B cell (primary cell): Measurements from ENCODE around the gene BRIP1. TPM values are rescaled to one million over a fixed set of nuclear protein-coding genes. Genes with fewer than 3 reads are reported as not detected.

Experiments used
- ATAC-seq: fragments of 200-7000 bp; cut with Tn5 transposase; one replicate; pipeline ENCODE4 v1.10.0; 2021; ENCODE audit warnings: low read depth, mild to moderate bottlenecking, moderate number of reproducible peaks, moderate library complexity
- CTCF ChIA-PET: fragments of 350-600 bp; sonication (Branson Sonifier 250); formaldehyde crosslinking; loops from one replicate; lab custom pipeline; 2021; ENCODE audit warnings: antibody characterized with exemption, inconsistent platforms; lab: Charles Lee
- POLR2A ChIA-PET: fragments of 350-600 bp; sonication (Branson Sonifier 250); formaldehyde crosslinking; loops from one replicate; lab custom pipeline; 2021; ENCODE audit warnings: antibody characterized with exemption; lab: Charles Lee
- DNase-seq: peaks from one replicate; pipeline ENCODE4 v3.0.0; 2013
- H2AFZ ChIP-seq: 2 replicates; pipeline ENCODE4 v1.6.1; 2012; ENCODE audit warnings: mild to moderate bottlenecking, low read depth, low read length; ENCODE audit not compliant: insufficient read depth, poor library complexity, severe bottlenecking
- H3K27ac ChIP-seq, 2 donors: 1 replicate in 1 of 2; 2 replicates in 1 of 2; pipeline ENCODE4 v1.5.1; 2012 to 2013; ENCODE audit warnings: low read length in 2 of 2, mild to moderate bottlenecking in 2 of 2, moderate library complexity in 1 of 2
- H3K27me3 ChIP-seq, 4 experiments: fragments of 200-600 bp in 1 of 4; sonication (generic) in 1 of 4; replicated peaks in 1 of 4; 1 replicate in 2 of 4; 2 replicates in 2 of 4; pipeline versions ENCODE4 v1.6.1 to v1.7.0; 2013 to 2016; ENCODE audit warnings: low read length in 3 of 4, mild to moderate bottlenecking in 2 of 4, mixed read lengths in 1 of 4, moderate library complexity in 1 of 4; ENCODE audit not compliant: insufficient read depth in 4 of 4, control insufficient read depth in 3 of 4; ENCODE audit errors: control extremely low read depth in 1 of 4
- H3K36me3 ChIP-seq, 2 experiments: replicated peaks in 1 of 2; 1 replicate in 1 of 2; 2 replicates in 1 of 2; pipeline versions ENCODE4 v1.6.1 to v1.7.1; 2013; ENCODE audit warnings: low read length in 1 of 2; ENCODE audit not compliant: insufficient read depth in 2 of 2, control insufficient read depth in 1 of 2; ENCODE audit errors: control extremely low read depth in 1 of 2, extremely low read depth in 1 of 2
- H3K4me1 ChIP-seq, 2 donors: fragments of 200-600 bp in 1 of 2; sonication (generic) in 1 of 2; 1 replicate in 1 of 2; 2 replicates in 1 of 2; pipeline versions ENCODE4 v1.5.1 to v1.6.1; 2013 to 2017; ENCODE audit warnings: low read length in 2 of 2; ENCODE audit not compliant: control insufficient read depth in 2 of 2, insufficient read depth in 2 of 2
- H3K4me2 ChIP-seq: replicated peaks from 2 replicates; pipeline ENCODE3; 2012; ENCODE audit warnings: mild to moderate bottlenecking, low read depth, low read length; ENCODE audit not compliant: poor library complexity, severe bottlenecking
- H3K4me3 ChIP-seq, 5 experiments: fragments of 200-600 bp in 1 of 5; sonication (generic) in 1 of 5; 1 replicate in 3 of 5; 2 replicates in 2 of 5; pipeline versions ENCODE4 v1.5.1 to v1.7.0; 2011 to 2016; ENCODE audit warnings: low read length in 4 of 5, mild to moderate bottlenecking in 4 of 5, low read depth in 2 of 5, control low read depth in 1 of 5, moderate library complexity in 1 of 5; ENCODE audit not compliant: insufficient read depth in 1 of 5; ENCODE audit errors: control extremely low read depth in 1 of 5, extremely low read depth in 1 of 5
- H3K79me2 ChIP-seq: fragments of 200-600 bp; sonication (generic); one replicate; pipeline ENCODE4 v1.6.0; 2016; ENCODE audit warnings: low read length; ENCODE audit not compliant: control insufficient read depth, insufficient read depth
- H3K9ac ChIP-seq: fragments of 200-600 bp; sonication (generic); 2 replicates; pipeline ENCODE4 v1.6.1; 2017; ENCODE audit warnings: mild to moderate bottlenecking, low read length, moderate library complexity
- H3K9me3 ChIP-seq, 3 donors: one replicate each; pipeline versions ENCODE4 v1.6.1 to v1.7.1; 2013; ENCODE audit warnings: low read length in 2 of 3; ENCODE audit not compliant: control insufficient read depth in 2 of 3, insufficient read depth in 1 of 3; ENCODE audit errors: control extremely low read depth in 1 of 3
- H4K20me1 ChIP-seq: 2 replicates; pipeline ENCODE4 v1.6.0; 2012; ENCODE audit warnings: mild to moderate bottlenecking, low read length; ENCODE audit not compliant: insufficient read depth, control insufficient read depth, poor library complexity, severe bottlenecking
- H3K27ac Mint-ChIP-seq: one replicate; pipeline ENCODE4 v1.8.0; 2021; ENCODE audit warnings: mixed read lengths
- H3K27me3 Mint-ChIP-seq: one replicate; pipeline ENCODE4 v1.8.0; 2021; ENCODE audit warnings: mixed read lengths
- H3K4me1 Mint-ChIP-seq: one replicate; pipeline ENCODE4 v1.8.0; 2021; ENCODE audit warnings: mixed read lengths
- H3K4me3 Mint-ChIP-seq: one replicate; pipeline ENCODE4 v1.8.0; 2021; ENCODE audit warnings: mixed read lengths
- H3K9me3 Mint-ChIP-seq: one replicate; pipeline ENCODE4 v1.8.0; 2022; ENCODE audit warnings: mixed read lengths; ENCODE audit not compliant: insufficient read depth
- CTCF ChIP-seq: fragments of 200-600 bp; IDR thresholded peaks from one replicate; pipeline ENCODE4 v1.8.0; 2022; ENCODE audit warnings: antibody characterized with exemption, mild to moderate bottlenecking
- EZH2 ChIP-seq: IDR thresholded peaks from 2 replicates; pipeline ENCODE4 v1.6.1; 2012; ENCODE audit warnings: borderline replicate concordance, low read depth, mild to moderate bottlenecking, moderate library complexity, low read length; ENCODE audit not compliant: insufficient read depth, poor library complexity, severe bottlenecking
- WGBS: methylation state at CpG from one replicate; pipeline ENCODE4 v1.1.5; 2013; ENCODE audit warnings: missing lambda C conversion rate; ENCODE audit not compliant: insufficient coverage; 5-methylcytosine and 5-hydroxymethylcytosine counted together
- intact Hi-C: fragments of 100-400 bp; cut with micrococcal nuclease; formaldehyde crosslinking; loops from one replicate; pipeline ENCODE4 v1.10.0; 2022
- polyA plus RNA-seq: library from polyadenylated mRNA; depleted of rRNA; stranded (reverse); fragments of >200 nt; gene quantifications from 2 replicates; pipeline ENCODE4 v1.2.3, GENCODE V29; 2012
- total RNA-seq, 2 donors: library from RNA; stranded (reverse); fragments of 120-200 nt in 1 of 2; gene quantifications; 1 replicate in 1 of 2; 2 replicates in 1 of 2; pipeline versions ENCODE4 v1.2.3 to v1.2.4, GENCODE V29; 2013 to 2022

Gene BRIP1
- total and polyA plus RNA-seq, 2 donors (not counting 1 experiment from before 2014, with no cell fraction given) = 0.89 to 2.4 TPM

DNA sequence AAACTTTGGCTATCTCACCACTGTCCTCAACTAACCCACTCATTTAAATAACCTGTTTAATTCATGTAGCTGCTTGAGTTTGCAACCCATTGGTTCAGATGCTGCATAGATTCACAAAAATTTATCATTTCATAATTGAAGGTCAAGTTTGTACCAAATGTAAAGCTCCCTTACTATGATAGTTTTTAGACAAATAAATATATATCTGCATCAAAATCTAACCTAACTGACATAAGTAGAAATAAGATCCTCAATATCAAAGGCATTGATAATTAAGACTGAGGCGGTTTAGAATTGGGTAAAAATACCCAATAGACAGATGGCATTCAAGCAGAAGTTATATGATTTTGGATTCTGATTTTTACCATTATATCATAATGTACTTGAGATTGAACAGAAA lies 139.4 kb downstream of the BRIP1 start:
- intact Hi-C loops = no loop called here
- no peaks in the 10 kb centered on the region for H3K9me3 Mint-ChIP-seq
- WGBS = no CpG with 5 or more reads among the region's 1 CpG

GRCh38 chr17:61723183-61723582 lies 140.1 kb downstream of the BRIP1 start:
- Histone ChIP-seq H3K4me1 (no peaks in the 10 kb centered on the region), H3K27me3 (no peaks in the 10 kb centered on the region), H3K27ac (no peak overlapping the region), H3K36me3 (no peaks in the 10 kb centered on the region), H3K4me3 (no peak overlapping the region), H3K4me2 (no peak overlapping the region), H3K9ac (no peak overlapping the region), H2AFZ (no peak overlapping the region), H4K20me1 (no peaks in the 10 kb centered on the region), H3K79me2 (no peaks in the 10 kb centered on the region), H3K9me3 (peaks cover 2 to 3% (median 2%) of the 10 kb centered on the region in 3 donors)
- intact Hi-C loops = no loop called here
- ATAC-seq = no peak
- Mint-ChIP-seq H3K9me3 (peaks cover 4% of the 10 kb centered on the region), H3K4me3 (no peak overlapping the region), H3K27me3 (no peaks in the 10 kb centered on the region), H3K4me1 (no peaks in the 10 kb centered on the region), H3K27ac (no peak overlapping the region)
- TF ChIP-seq CTCF (no peak), EZH2 (no peak)
- POLR2A ChIA-PET = interaction anchor here (0.6 kb wide), 1 partner anchor 34 kb away, joined by 3 read pairs; no protein-coding TSS in a partner anchor
- no peak for DNase-seq
- CTCF ChIA-PET = no interaction called here

More for the DNA sequence above, 139.4 kb downstream of the BRIP1 start:
- no peaks in the 10 kb centered on the region for H3K79me2 ChIP-seq
- Mint-ChIP-seq H3K27ac (no peak overlapping the region), H3K4me3 (no peak overlapping the region), H3K4me1 (no peaks in the 10 kb centered on the region), H3K27me3 (no peaks in the 10 kb centered on the region)
- no peak overlapping the region for H2AFZ ChIP-seq
- DNase-seq (no peak), ATAC-seq (no peak)
- no peak overlapping the region for H3K4me3 ChIP-seq
- no peaks in the 10 kb centered on the region for H3K4me1 ChIP-seq
- no peaks in the 10 kb centered on the region for H3K36me3 ChIP-seq
- no peak overlapping the region for H3K9ac ChIP-seq
- ChIA-PET CTCF (no interaction called here), POLR2A (no interaction called here)
- no peak overlapping the region for H3K27ac ChIP-seq
- H3K4me2 ChIP-seq = no peak overlapping the region
- peaks cover 0 to 2% (median 0%) of the 10 kb centered on the region in 3 donors for H3K9me3 ChIP-seq
- TF ChIP-seq CTCF (no peak), EZH2 (no peak)
- no peaks in the 10 kb centered on the region for H4K20me1 ChIP-seq
- H3K27me3 ChIP-seq = no peaks in the 10 kb centered on the region
